ENCODE results near the gene NOS1AP. TPM values are rescaled to one million over a fixed set of nuclear protein-coding genes. Genes with fewer than 3 reads are reported as not detected.
A peak's percentile ranks its signal among the peaks of the same experiment; 100 is the strongest.

Gene NOS1AP
- total and polyA plus RNA-seq, 12 donors = 0.37 to 12.0 (median 3.1) TPM

GRCh38 chr1:162147760-162148159 is 78.3 kb downstream of the NOS1AP start:
- WGBS, 4 donors = 77 to 89% (median 80%) methylated on average over 1 of the region's 1 CpG
- no peaks in the 10 kb centered on the region for H3K36me3 ChIP-seq (replicated peaks in 1 of 2)
- H3K27me3 ChIP-seq = no peaks in the 10 kb centered on the region
- TF ChIP-seq CTCF (IDR thresholded peaks at IDR 0.05) (no peak), POLR2A (IDR thresholded peaks at IDR 0.05) (no peak)
- no peaks in the 10 kb centered on the region for H3K9me3 ChIP-seq (replicated peaks in 1 of 3)
- intact Hi-C loops (cut with DNase I) = no loop called here
- H3K4me1 ChIP-seq (replicated peaks in 1 of 2) = no peaks in the 10 kb centered on the region
- no peak overlapping the region for H3K27ac ChIP-seq
- H3K4me3 ChIP-seq = no peak overlapping the region
- no peak for DNase-seq

- TF ChIP-seq CTCF (IDR thresholded peaks at IDR 0.05) (no peak), POLR2A (IDR thresholded peaks at IDR 0.05) (no peak)
- H3K36me3 ChIP-seq (replicated peaks in 1 of 2) = no peaks in the 10 kb centered on the region
- no peaks in the 10 kb centered on the region for H3K27me3 ChIP-seq
- intact Hi-C loops (cut with DNase I) = no loop called here
- H3K4me1 ChIP-seq (replicated peaks in 1 of 2) = no peaks in the 10 kb centered on the region
- no peak overlapping the region for H3K4me3 ChIP-seq
- H3K9me3 ChIP-seq (replicated peaks in 1 of 3) = no peaks in the 10 kb centered on the region
- H3K27ac ChIP-seq = no peak overlapping the region
- DNase-seq = no peak
Measured at GRCh38 chr1:162150112-162150511, 80.6 kb downstream of the NOS1AP start.

- Histone ChIP-seq H3K9me3 (replicated peaks in 1 of 3) (no peaks in the 10 kb centered on the region), H3K27me3 (no peaks in the 10 kb centered on the region), H3K36me3 (replicated peaks in 1 of 2) (no peaks in the 10 kb centered on the region), H3K4me1 (replicated peaks in 1 of 2) (no peaks in the 10 kb centered on the region), H3K27ac (no peak overlapping the region), H3K4me3 (no peak overlapping the region)
- intact Hi-C loops (cut with DNase I) = no loop called here
- no peak for TF ChIP-seq CTCF (IDR thresholded peaks at IDR 0.05)
- no peak for TF ChIP-seq POLR2A (IDR thresholded peaks at IDR 0.05)
- 62 to 79% (median 71%) methylated on average over 8 to 9 of the region's 9 CpGs for WGBS, 4 donors
- peak in 1 of 7 donors; percentile 65 for DNase-seq
Measured at GRCh38 chr1:162151900-162152829, 82.7 kb downstream of the NOS1AP start.

GRCh38 chr1:162153374-162153773 is 83.9 kb downstream of the NOS1AP start:
- H3K27ac ChIP-seq = no peak overlapping the region
- DNase-seq = no peak
- no peaks in the 10 kb centered on the region for H3K27me3 ChIP-seq
- intact Hi-C loops (cut with DNase I) = no loop called here
- TF ChIP-seq CTCF (IDR thresholded peaks at IDR 0.05) = no peak
- no peak for TF ChIP-seq POLR2A (IDR thresholded peaks at IDR 0.05)
- no peaks in the 10 kb centered on the region for H3K4me1 ChIP-seq (replicated peaks in 1 of 2)
- H3K9me3 ChIP-seq (replicated peaks in 1 of 3) = no peaks in the 10 kb centered on the region
- H3K4me3 ChIP-seq = no peak overlapping the region
- no peaks in the 10 kb centered on the region for H3K36me3 ChIP-seq (replicated peaks in 1 of 2)
